DMS 273 treated with DMSO at 0.1 percent for 48 hours (cell line): Measurements from ENCODE around the gene FAXDC2.

Source experiments
- DNase-seq: peaks from one replicate; lab custom pipeline; 2025; lab: John Stamatoyannopoulos, UW

The FAXDC2 gene

DNA sequence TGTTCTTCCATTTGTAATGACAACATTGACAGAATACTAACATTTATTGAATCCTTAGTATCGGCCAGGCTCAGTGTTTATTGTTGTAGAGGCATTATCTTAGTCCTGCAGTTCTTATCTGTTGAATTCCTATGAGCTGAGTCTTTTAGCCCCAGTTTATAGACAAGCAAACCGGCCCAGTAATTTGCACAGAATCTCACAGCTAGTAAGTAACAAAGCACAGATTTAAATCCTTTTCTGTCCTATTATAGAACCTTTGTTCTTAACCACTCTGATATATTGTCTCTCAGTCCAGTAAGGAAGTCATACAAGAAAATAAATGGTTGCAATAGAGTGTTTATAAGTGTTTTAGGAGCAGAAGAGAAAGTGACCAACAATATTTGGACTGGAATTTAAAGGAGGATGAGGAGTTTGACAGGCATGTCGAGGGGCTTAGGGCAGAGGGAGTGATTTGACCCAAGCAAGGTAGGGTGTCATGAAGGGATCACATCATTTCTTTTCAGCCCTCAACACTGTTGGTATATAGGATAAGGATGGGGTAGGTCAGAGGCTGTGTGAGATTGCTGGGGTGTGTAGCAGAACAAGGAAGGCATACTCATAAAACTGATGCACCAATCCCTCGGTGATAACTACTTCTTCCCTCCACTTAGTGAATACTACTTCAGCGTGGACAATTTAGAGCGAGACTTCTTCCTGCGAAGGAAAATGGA, 55.7 kb downstream of the FAXDC2 start:
- no peak for DNase-seq

DNA sequence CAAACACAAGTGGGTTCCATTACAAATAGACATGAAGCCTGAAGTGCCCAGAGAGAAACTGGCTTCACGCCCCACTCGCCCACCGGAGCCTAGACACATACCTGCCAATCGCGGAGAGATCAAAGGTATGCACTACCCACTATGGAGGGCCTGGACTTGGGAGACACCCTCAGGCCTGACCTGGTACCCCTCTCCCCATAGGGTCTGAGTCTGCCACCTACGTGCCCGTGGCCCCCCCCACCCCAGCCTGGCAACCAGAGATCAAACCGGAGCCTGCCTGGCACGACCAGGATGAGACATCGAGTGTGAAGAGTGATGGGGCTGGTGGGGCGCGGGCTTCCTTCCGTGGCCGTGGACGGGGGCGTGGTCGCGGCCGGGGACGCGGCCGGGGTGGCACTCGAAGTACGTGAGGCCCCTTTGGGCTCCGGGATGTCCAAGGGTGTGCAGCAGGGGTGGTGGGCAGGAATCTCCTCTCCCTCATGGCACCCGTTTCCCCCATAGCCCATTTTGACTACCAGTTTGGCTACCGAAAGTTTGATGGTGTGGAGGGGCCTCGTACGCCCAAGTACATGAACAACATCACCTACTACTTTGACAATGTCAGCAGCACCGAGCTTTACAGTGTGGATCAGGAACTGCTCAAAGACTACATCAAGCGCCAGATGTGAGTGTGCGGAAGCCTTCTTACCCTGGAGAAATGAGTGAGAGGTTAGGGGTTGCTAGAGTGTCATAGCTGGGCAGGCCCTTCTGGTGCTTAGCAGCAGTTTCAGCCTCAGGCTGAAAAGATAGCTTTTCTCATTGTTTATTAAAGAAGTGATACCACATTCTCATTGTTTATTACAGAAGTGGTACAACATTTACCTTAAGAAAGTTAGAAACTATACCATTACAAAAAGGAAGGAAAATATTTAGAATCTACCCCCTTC, 56.5 kb downstream of the FAXDC2 start:
- no peak for DNase-seq

DNA sequence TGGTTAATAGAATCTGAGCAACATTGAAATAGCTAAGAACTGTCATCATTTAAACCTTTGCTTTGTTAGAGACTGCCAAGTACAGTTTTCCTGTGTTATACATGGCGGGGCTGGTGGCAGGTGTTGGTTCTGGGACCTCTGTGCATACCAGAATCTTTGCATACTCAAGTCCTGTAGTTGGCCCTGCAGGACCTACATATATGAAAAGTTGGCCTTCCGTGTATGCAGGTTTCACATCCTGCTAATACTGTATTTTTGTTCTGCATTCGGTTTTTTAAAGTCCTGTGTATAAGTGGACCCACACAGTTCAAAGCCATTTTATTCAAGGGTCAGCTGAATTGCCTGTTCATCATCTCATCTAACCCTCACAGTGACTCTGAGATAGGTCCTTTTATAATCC, 58.9 kb downstream of the FAXDC2 start:
- DNase-seq = no peak

DNA sequence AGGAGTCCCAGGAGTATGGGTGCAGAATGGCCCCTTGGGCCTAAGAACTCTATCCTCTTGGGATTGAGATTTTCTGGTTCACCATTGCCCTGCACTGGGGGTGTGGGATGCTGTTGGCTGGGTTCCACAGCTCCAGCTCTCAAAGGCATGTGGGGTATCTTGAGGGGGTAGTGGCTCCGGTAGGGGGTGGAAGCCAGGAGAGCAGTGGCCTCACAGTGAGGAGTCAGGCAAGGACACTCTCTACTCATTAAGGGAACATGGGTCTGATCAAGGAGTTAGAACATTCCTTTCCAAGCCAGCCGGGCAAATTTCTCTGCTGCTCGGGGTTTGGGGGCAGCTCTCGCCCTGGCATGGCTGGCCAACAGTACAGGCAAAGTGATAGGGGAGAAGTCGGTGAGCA, 62.2 kb downstream of the FAXDC2 start:
- no peak for DNase-seq

DNA sequence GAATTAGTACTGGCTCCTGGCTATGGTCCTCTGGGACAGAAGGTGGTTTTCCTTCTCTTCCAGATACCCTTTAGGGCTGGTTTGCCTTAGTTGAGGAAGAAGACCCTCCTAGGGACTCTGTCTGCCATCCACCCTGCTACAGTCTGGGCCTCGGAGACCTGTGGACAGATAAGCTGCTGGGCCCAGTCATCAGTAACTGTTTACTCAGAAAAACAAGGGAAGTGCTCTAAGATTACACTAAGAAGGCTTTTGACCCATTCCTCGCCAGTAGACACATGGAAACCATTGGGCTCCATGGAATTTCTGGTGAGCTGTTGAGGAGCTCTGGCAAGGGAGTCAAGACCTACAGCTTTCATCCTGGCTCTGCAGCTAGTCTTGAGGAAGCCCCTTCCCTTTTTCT, 64.0 kb downstream of the FAXDC2 start:
- no peak for DNase-seq

GRCh38 chr5:154784856-154785255, 65.5 kb downstream of the FAXDC2 start:
- DNase-seq = no peak

DNA sequence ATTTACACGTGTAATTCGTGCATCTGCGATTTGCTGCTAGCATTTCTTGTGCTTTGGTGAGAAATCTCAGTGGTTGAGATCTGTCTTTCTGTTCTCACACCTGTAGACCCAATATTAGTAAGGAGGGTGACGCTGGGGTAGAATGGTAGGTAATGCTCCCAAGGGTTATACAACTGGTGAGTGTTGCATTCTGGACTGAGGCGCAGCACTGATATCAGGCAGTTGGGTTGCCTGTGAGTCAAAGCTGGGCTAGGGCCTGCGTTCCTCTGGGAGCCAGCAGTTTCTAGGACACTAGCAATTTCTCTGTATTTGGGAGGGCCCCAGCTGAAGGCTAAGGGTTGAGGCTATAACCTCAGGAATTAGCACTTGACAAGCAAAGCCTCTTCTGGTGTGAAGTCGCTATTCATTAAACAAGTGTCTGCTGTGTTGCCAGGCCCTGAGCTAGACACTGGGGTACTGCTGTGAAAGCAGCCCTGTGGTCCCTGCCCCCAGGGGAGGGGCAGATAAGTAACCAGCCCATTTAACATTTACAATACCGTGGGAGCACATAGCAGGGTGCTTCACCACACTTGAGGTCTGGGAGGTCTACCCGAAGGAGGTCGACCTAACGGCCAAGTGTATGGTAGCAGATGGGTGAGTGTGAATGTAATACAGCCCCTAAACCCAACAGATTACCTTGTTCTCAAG, 66.5 kb downstream of the FAXDC2 start:
- no peak for DNase-seq

DNA sequence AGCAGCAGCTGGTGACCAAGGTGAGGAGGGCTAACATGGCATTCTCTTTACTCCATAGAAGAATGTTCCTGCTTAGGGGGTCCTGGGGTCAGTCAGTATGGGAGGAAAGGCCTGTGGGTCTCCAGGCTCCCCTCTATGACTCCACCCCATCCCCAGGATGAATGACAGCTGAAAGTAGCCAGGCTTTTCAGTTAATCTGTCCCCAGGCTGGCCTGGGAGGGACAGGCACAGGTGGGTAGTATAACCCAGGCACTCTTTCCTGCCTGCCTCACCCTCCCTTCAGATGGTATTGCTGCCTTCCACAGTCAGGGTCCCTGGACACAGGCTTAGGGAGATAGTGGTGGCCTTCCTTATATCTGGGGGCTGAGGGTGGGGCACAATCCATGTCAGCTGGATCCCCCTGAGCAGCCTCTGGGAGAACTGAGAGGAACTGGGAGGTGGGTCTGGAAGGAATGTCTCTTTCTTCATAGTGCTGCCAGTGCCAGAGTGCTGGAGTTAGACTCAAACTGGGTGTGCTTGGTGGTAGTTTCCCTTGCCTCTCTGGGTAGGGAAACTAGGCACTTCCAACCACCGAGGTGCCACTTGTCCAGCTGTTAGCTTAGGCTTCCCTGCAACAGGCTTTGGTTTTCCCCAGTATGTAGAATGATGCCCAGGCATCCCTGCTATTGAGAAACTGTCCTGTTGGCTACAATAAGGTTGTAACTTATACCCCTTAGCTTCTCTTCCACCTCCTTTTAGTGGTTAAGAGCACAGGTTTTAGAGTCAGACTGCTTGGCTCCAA, 67.4 kb downstream of the FAXDC2 start:
- no peak for DNase-seq

DNA sequence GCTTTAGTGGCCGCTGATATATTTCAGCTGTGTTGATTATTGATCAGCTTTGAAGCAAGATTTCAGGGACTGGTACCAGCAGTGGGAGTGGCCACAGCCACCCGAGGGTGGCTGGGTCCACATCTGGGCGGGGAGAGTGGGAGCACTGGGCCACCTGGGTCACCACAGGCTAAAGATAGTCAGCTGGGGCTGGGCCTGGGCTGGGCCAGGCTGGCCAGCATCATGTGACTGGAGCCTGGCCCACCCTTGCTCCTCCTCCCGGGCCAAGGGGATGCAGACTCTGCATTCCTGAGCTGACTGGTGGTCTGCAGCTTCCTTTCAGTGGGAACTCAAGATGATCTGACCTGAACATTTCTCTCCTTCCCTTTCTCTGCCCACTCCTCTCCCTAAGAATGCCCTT, 68.1 kb downstream of the FAXDC2 start:
- DNase-seq = no peak

- no peak for DNase-seq
These were observed 70.3 kb downstream of the FAXDC2 start for GRCh38 chr5:154780128-154780527.

- no peak for DNase-seq
These were observed 71.3 kb downstream of the FAXDC2 start for GRCh38 chr5:154779105-154779504.

DNA sequence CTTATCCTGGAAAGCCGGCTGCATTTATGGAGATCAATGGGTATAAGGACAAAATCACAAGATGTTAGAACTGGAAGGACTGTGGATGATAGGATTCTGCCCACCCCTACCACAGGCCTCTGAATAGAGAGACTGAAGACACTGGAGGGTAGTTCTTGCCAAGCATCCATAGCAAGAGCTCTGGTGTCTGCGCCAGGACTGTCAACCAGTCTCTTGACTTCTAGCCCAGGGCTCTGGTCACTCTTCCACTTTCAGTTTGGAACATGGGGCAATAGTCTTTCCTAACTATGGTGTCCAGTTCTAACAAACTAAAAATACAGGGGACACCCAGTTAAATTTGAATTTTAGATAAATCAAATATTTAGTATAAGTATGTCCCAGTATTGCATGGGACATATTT, 71.9 kb downstream of the FAXDC2 start:
- DNase-seq = no peak

- no peak for DNase-seq
These were observed 74.2 kb downstream of the FAXDC2 start for GRCh38 chr5:154776167-154776566.

DNA sequence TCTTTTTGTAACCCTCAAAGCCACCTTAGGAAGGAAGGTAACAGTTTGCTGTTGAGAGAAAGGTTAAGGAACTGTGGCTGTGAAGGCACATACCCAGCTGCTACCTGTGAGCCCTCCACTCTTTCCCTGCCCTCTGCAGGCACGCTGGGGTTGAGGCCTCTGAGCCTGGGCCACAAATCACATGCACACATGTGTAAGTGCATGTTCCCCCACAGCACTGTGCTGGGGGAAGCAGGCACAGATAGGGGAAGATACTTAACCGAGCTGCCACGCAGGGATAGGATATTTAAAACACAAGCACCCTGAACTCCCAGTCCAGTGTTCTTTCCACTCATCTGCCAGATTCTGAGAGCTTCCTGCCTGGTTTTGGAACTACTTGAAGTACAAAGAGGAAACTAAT, 77.1 kb downstream of the FAXDC2 start:
- no peak for DNase-seq

DNA sequence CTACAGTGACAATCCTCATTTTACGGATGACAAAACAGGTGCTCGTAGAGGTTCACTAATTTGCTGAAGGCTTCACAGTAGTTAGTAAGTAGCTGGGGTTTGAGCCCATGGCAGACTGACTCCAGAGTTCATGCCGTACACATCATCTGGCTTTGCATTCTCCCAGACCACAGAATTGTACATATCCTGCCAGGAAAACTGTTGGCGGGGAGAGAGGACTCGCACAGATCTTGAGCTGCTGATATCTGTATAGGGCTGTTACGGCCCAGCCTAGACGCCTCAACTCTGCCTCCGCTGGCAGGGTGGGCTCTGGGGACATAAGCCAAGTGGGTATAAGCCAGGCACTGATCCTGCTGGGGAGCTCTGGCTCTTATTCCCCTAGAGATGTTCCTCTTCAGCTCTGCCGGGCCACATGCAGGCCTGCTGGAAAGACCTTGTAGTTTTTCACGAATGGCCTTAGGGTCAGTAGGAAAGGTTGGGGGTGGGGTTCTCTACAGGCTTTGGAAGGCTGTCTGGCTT, 79.0 kb downstream of the FAXDC2 start:
- peak; percentile 32 for DNase-seq

DNA sequence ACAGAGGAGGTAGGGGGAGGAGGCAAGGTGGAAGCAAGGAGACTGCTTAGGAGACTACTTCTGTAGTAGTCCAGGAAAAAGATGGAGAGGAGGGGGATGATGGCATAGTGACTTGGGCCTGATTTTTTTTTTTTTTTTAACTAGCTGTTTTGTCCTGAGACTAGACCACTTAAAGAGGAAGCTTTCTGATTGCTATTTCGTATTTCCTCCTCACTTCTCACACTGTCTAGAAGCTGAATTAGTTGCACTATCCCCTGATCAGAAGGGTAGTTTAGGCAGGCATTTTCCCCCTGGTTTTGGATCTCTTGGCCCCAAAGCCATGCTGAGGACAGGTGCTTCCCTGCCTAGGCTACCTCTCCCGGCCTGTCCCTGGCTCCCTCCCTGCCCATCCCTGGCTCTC, 80.3 kb downstream of the FAXDC2 start:
- no peak for DNase-seq
